Fibroblast of lung (primary cell): ENCODE measurements around the gene FHIT. TPM values are rescaled to one million over a fixed set of nuclear protein-coding genes. Genes with fewer than 3 reads are reported as not detected.

ENCODE experiments used
- DNase-seq, 2 donors: peaks; one replicate each; pipeline versions ENCODE4 v3.0.0 to v3.0.0-alpha.2; 2010; ENCODE audit warnings: low read depth in 2 of 2
- H2AFZ ChIP-seq: 2 replicates; pipeline ENCODE4 v1.5.1; 2012; ENCODE audit warnings: low read length, control low read depth, inconsistent platforms
- H3K27ac ChIP-seq: 2 replicates; pipeline ENCODE4 v1.5.1; 2011; ENCODE audit warnings: low read length, control low read depth; ENCODE audit not compliant: insufficient read depth
- H3K27me3 ChIP-seq: 2 replicates; pipeline ENCODE4 v1.5.1; 2011; ENCODE audit warnings: mild to moderate bottlenecking, low read length; ENCODE audit not compliant: control insufficient read depth, insufficient read depth
- H3K36me3 ChIP-seq: 2 replicates; pipeline ENCODE4 v1.5.1; 2011; ENCODE audit warnings: low read length; ENCODE audit not compliant: control insufficient read depth, insufficient read depth
- H3K4me1 ChIP-seq: 2 replicates; pipeline ENCODE4 v1.5.1; 2011; ENCODE audit warnings: low read length; ENCODE audit not compliant: control insufficient read depth, insufficient read depth; ENCODE audit errors: extremely low read depth
- H3K4me2 ChIP-seq: 2 replicates; pipeline ENCODE4 v1.5.1; 2011; ENCODE audit warnings: low read length, control low read depth; ENCODE audit not compliant: insufficient read depth; ENCODE audit errors: extremely low read depth
- H3K4me3 ChIP-seq, 4 experiments: fragments of 200-600 bp in 1 of 4; sonication (generic) in 1 of 4; replicated peaks in 1 of 4; 2 replicates each; pipeline ENCODE4 v1.5.1; 2011 to 2016; ENCODE audit warnings: low read length in 4 of 4, low read depth in 3 of 4, mild to moderate bottlenecking in 3 of 4, control low read depth in 2 of 4, inconsistent platforms in 1 of 4, mixed read lengths in 1 of 4; ENCODE audit not compliant: insufficient read depth in 1 of 4; ENCODE audit errors: control extremely low read depth in 1 of 4
- H3K79me2 ChIP-seq: 2 replicates; pipeline ENCODE4 v1.5.1; 2012; ENCODE audit warnings: mild to moderate bottlenecking, low read length, inconsistent platforms; ENCODE audit not compliant: control insufficient read depth, insufficient read depth
- H3K9ac ChIP-seq: 2 replicates; pipeline ENCODE4 v1.5.1; 2011; ENCODE audit warnings: mild to moderate bottlenecking, low read length, control low read depth; ENCODE audit not compliant: insufficient read depth
- H3K9me3 ChIP-seq: 2 replicates; pipeline ENCODE4 v1.5.1; 2012; ENCODE audit warnings: low read depth, low read length; ENCODE audit not compliant: control insufficient read depth, insufficient read depth
- H4K20me1 ChIP-seq: 2 replicates; pipeline ENCODE4 v1.5.1; 2011; ENCODE audit warnings: low read length; ENCODE audit not compliant: control insufficient read depth, insufficient read depth; ENCODE audit errors: extremely low read depth
- EZH2 ChIP-seq: IDR thresholded peaks from 2 replicates; pipeline ENCODE4 v1.5.1; 2012; ENCODE audit warnings: low read length, control low read depth, mild to moderate bottlenecking; ENCODE audit errors: missing control alignments
- polyA plus RNA-seq, 2 donors: library from polyadenylated mRNA; depleted of rRNA in 1 of 2; stranded (reverse) in 1 of 2; unstranded in 1 of 2; fragments of >200 nt; gene quantifications; 2 replicates each; pipeline ENCODE4 v1.2.1, GENCODE V29; 2011 to 2012; ENCODE audit warnings: missing spikeins in 1 of 2
- total RNA-seq: library from RNA; depleted of rRNA; stranded (reverse); fragments of >200 nt; gene quantifications from 2 replicates; pipeline ENCODE4 v1.2.1, GENCODE V29; 2014
- TF ChIP-seq, protein P1 (sequence below), 2 donors: IDR thresholded peaks in 1 of 2; conservative IDR thresholded peaks in 1 of 2; 1 replicate in 1 of 2; 2 replicates in 1 of 2; pipeline ENCODE4 v1.5.1; 2011 to 2012; ENCODE audit warnings: low read length in 2 of 2, control low read depth in 1 of 2, inconsistent platforms in 1 of 2, low read depth in 1 of 2, mild to moderate bottlenecking in 1 of 2

FHIT gene
- total and polyA plus RNA-seq, 2 donors (not counting 1 experiment from before 2014, with no cell fraction given) = 0.79 to 2.1 TPM

GRCh38 chr3:61141227-61141626 lies 110.0 kb downstream of the FHIT start:
- H3K4me1 ChIP-seq = no peaks in the 10 kb centered on the region
- no peaks in the 10 kb centered on the region for H4K20me1 ChIP-seq
- no peaks in the 10 kb centered on the region for H3K36me3 ChIP-seq
- H3K4me2 ChIP-seq = no peak overlapping the region
- no peak overlapping the region for H3K4me3 ChIP-seq
- no peaks in the 10 kb centered on the region for H3K27me3 ChIP-seq
- no peak for DNase-seq
- H3K27ac ChIP-seq = no peak overlapping the region
- H2AFZ ChIP-seq = no peak overlapping the region
- no peaks in the 10 kb centered on the region for H3K9me3 ChIP-seq
- H3K9ac ChIP-seq = no peak overlapping the region
- no peak for TF ChIP-seq EZH2
- TF ChIP-seq, protein P1, sequence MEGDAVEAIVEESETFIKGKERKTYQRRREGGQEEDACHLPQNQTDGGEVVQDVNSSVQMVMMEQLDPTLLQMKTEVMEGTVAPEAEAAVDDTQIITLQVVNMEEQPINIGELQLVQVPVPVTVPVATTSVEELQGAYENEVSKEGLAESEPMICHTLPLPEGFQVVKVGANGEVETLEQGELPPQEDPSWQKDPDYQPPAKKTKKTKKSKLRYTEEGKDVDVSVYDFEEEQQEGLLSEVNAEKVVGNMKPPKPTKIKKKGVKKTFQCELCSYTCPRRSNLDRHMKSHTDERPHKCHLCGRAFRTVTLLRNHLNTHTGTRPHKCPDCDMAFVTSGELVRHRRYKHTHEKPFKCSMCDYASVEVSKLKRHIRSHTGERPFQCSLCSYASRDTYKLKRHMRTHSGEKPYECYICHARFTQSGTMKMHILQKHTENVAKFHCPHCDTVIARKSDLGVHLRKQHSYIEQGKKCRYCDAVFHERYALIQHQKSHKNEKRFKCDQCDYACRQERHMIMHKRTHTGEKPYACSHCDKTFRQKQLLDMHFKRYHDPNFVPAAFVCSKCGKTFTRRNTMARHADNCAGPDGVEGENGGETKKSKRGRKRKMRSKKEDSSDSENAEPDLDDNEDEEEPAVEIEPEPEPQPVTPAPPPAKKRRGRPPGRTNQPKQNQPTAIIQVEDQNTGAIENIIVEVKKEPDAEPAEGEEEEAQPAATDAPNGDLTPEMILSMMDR (conservative IDR thresholded peaks at IDR 0.05 in 1 of 2, IDR thresholded peaks at IDR 0.05 in 1 of 2; ENCODE audit: low read depth in 1 of 2, low read length in 2 of 2) = no peak
- H3K79me2 ChIP-seq = no peaks in the 10 kb centered on the region

- Histone ChIP-seq H3K4me1 (no peaks in the 10 kb centered on the region), H3K9me3 (no peaks in the 10 kb centered on the region), H3K9ac (no peak overlapping the region), H2AFZ (no peak overlapping the region), H3K27ac (no peak overlapping the region), H3K79me2 (no peaks in the 10 kb centered on the region), H3K27me3 (no peaks in the 10 kb centered on the region), H3K4me2 (no peak overlapping the region), H4K20me1 (no peaks in the 10 kb centered on the region), H3K4me3 (no peak overlapping the region), H3K36me3 (no peaks in the 10 kb centered on the region)
- DNase-seq = no peak
- TF ChIP-seq, protein P1 (conservative IDR thresholded peaks at IDR 0.05 in 1 of 2, IDR thresholded peaks at IDR 0.05 in 1 of 2; ENCODE audit: low read depth in 1 of 2, low read length in 2 of 2) = no peak
- TF ChIP-seq EZH2 = no peak
These were observed 111.6 kb downstream of the FHIT start for GRCh38 chr3:61139686-61140085.

- no peaks in the 10 kb centered on the region for H3K4me1 ChIP-seq
- no peaks in the 10 kb centered on the region for H3K27me3 ChIP-seq
- H3K4me3 ChIP-seq = no peak overlapping the region
- no peaks in the 10 kb centered on the region for H3K36me3 ChIP-seq
- no peaks in the 10 kb centered on the region for H3K79me2 ChIP-seq
- no peak overlapping the region for H3K9ac ChIP-seq
- no peak for DNase-seq
- no peak overlapping the region for H3K27ac ChIP-seq
- no peaks in the 10 kb centered on the region for H3K9me3 ChIP-seq
- TF ChIP-seq, protein P1 (conservative IDR thresholded peaks at IDR 0.05 in 1 of 2, IDR thresholded peaks at IDR 0.05 in 1 of 2; ENCODE audit: low read depth in 1 of 2, low read length in 2 of 2) = no peak
- no peak for TF ChIP-seq EZH2
- H2AFZ ChIP-seq = no peak overlapping the region
- H4K20me1 ChIP-seq = no peaks in the 10 kb centered on the region
- H3K4me2 ChIP-seq = no peak overlapping the region
These were observed 112.9 kb downstream of the FHIT start for GRCh38 chr3:61138401-61138800.
